Sigmoid colon (tissue), 7 donors: ENCODE measurements around the gene DICER1. TPM values are rescaled to one million over a fixed set of nuclear protein-coding genes. Genes with fewer than 3 reads are reported as not detected.

ENCODE experiments used
- DNase-seq: peaks from one replicate; pipeline ENCODE4 v3.0.0-alpha.2; 2019
- H3K27ac ChIP-seq, 4 donors: fragments of 200-600 bp; sonication (generic); one replicate each; pipeline ENCODE4 v1.5.1; 2016 to 2019; ENCODE audit warnings: mild to moderate bottlenecking in 1 of 4
- H3K27me3 ChIP-seq, 3 donors: fragments of 200-600 bp; sonication (generic); one replicate each; pipeline ENCODE4 v1.5.1; 2019; ENCODE audit warnings: mild to moderate bottlenecking in 1 of 3
- H3K36me3 ChIP-seq, 4 donors: fragments of 200-600 bp; sonication (generic); one replicate each; pipeline ENCODE4 v1.5.1; 2016 to 2019
- H3K4me1 ChIP-seq, 4 donors: fragments of 200-600 bp; sonication (generic); one replicate each; pipeline ENCODE4 v1.5.1; 2017 to 2019
- H3K4me3 ChIP-seq, 4 donors: fragments of 200-600 bp; sonication (generic); one replicate each; pipeline ENCODE4 v1.5.1; 2017 to 2019; ENCODE audit warnings: mild to moderate bottlenecking in 2 of 4, moderate library complexity in 1 of 4
- H3K9me3 ChIP-seq, 4 donors: fragments of 200-600 bp in 3 of 4; sonication (generic) in 3 of 4; one replicate each; pipeline versions ENCODE4 v1.5.1 to v1.6.1; 2013 to 2019
- EP300 ChIP-seq, 4 donors: sonication (generic); formaldehyde crosslinking; IDR thresholded peaks; one replicate each; pipeline ENCODE4 v1.6.1; 2017; ENCODE audit warnings: antibody characterized with exemption in 4 of 4
- POLR2A ChIP-seq, 2 donors: fragments of 450-650 bp; IDR thresholded peaks; one replicate each; pipeline ENCODE4 v1.6.1; 2016; ENCODE audit warnings: antibody characterized with exemption in 2 of 2, mild to moderate bottlenecking in 2 of 2, moderate library complexity in 2 of 2
- POLR2AphosphoS5 ChIP-seq, 4 donors: sonication (generic); formaldehyde crosslinking; IDR thresholded peaks; one replicate each; pipeline ENCODE4 v1.6.1; 2017; ENCODE audit warnings: antibody characterized with exemption in 4 of 4
- WGBS, 2 donors: extraction: QIAGEN DNeasy Blood & Tissue Kit; methylation state at CpG; one replicate each; pipeline ENCODE4 v1.1.7; 2013; 5-methylcytosine and 5-hydroxymethylcytosine counted together
- intact Hi-C: fragments of 100-400 bp; cut with DNase I; formaldehyde crosslinking; loops from one replicate; pipeline ENCODE4 v1.15.1; 2023
- polyA plus RNA-seq, 3 donors: library from polyadenylated mRNA; stranded (reverse); fragments of 200-250 nt; gene quantifications; one replicate each; pipeline ENCODE4 v1.2.3, GENCODE V29; 2013
- total RNA-seq, 4 donors: library from RNA; depleted of rRNA; stranded (reverse); fragments of >200 nt; gene quantifications; one replicate each; pipeline ENCODE4 v1.1.0, GENCODE V29; 2016
- TF ChIP-seq, protein P1 (sequence below), 4 experiments: fragments of 450-650 bp in 3 of 4; fragments of 200-600 bp in 1 of 4; IDR thresholded peaks; one replicate each; pipeline ENCODE4 v1.5.1; 2016 to 2019; ENCODE audit warnings: antibody characterized with exemption in 4 of 4, mild to moderate bottlenecking in 3 of 4, moderate library complexity in 2 of 4
- donor health status: healthy with polysubstance abuse.
- donor health status: Bipolar disorder and iron deficiency.
- donor health status: healthy.

DICER1 gene
- total and polyA plus RNA-seq, 7 donors = 6.0 to 77.0 (median 44.9) TPM

DNA sequence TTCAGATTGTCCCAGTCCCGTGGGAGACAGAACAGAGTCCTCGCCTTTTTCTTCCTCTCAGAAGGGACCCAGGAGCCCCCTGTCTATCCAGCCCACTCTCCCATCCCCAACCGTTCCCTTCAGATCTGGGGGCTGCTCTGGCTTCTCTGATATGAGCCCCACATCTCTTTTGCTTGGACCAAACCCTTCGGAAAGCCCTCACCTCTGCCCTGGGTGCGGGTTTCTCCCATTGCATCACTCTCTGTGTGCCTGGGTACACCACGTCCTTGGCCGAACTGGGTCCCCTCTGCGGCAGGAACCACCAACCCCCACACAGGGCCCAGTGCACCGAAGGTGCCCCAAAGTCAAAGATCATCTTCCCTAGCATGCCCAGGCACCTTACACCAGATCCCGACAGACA, 87.8 kb downstream of the DICER1 start:
- no peak overlapping the region for H3K4me3 ChIP-seq
- peak; percentile 36 for DNase-seq
- 83% methylated on average over 10 of the region's 10 CpGs for WGBS, 2 donors
- no peaks in the 10 kb centered on the region for H3K27me3 ChIP-seq
- no peaks in the 10 kb centered on the region for H3K36me3 ChIP-seq
- H3K27ac ChIP-seq = no peak overlapping the region
- intact Hi-C loops = no loop called here
- H3K4me1 ChIP-seq = peaks cover 0 to 8% (median 2%) of the 10 kb centered on the region in 4 donors
- H3K9me3 ChIP-seq = no peaks in the 10 kb centered on the region
- TF ChIP-seq EP300 (IDR thresholded peaks at IDR 0.05) (no peak), POLR2A (IDR thresholded peaks at IDR 0.05) (no peak)
- TF ChIP-seq, protein P1, sequence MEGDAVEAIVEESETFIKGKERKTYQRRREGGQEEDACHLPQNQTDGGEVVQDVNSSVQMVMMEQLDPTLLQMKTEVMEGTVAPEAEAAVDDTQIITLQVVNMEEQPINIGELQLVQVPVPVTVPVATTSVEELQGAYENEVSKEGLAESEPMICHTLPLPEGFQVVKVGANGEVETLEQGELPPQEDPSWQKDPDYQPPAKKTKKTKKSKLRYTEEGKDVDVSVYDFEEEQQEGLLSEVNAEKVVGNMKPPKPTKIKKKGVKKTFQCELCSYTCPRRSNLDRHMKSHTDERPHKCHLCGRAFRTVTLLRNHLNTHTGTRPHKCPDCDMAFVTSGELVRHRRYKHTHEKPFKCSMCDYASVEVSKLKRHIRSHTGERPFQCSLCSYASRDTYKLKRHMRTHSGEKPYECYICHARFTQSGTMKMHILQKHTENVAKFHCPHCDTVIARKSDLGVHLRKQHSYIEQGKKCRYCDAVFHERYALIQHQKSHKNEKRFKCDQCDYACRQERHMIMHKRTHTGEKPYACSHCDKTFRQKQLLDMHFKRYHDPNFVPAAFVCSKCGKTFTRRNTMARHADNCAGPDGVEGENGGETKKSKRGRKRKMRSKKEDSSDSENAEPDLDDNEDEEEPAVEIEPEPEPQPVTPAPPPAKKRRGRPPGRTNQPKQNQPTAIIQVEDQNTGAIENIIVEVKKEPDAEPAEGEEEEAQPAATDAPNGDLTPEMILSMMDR (IDR thresholded peaks at IDR 0.05) = no peak

DNA sequence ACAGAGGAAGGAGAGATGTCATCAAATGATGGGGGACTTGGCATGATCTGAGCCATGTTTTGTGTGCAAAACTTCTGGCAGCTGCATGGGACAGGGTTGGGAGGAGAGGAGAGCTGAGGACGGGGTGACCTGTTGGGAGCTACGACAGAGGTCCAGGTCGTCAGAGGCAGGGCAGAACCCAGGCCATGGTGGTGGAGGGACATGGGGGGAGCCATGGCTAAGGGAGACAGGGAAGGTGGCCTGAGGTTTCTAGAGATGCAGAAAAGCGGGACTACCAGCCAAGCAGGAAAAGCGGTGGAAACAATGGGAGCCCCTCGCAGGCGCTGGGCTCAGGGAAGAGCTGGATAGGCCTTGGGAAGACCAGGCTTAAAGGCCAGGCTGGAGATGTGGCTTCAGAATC, 88.3 kb downstream of the DICER1 start:
- 62 to 68% methylated on average over 7 of the region's 7 CpGs for WGBS, 2 donors
- H3K9me3 ChIP-seq = no peaks in the 10 kb centered on the region
- H3K4me3 ChIP-seq = no peak overlapping the region
- no peak overlapping the region for H3K27ac ChIP-seq
- DNase-seq = no peak
- TF ChIP-seq POLR2A (IDR thresholded peaks at IDR 0.05) (no peak), EP300 (IDR thresholded peaks at IDR 0.05) (no peak), POLR2AphosphoS5 (IDR thresholded peaks at IDR 0.05) (no peak)
- TF ChIP-seq, protein P1 (IDR thresholded peaks at IDR 0.05) = no peak
- intact Hi-C loops = no loop called here
- no peaks in the 10 kb centered on the region for H3K36me3 ChIP-seq
- H3K27me3 ChIP-seq = no peaks in the 10 kb centered on the region
- peaks cover 0 to 8% (median 2%) of the 10 kb centered on the region in 4 donors for H3K4me1 ChIP-seq

DNA sequence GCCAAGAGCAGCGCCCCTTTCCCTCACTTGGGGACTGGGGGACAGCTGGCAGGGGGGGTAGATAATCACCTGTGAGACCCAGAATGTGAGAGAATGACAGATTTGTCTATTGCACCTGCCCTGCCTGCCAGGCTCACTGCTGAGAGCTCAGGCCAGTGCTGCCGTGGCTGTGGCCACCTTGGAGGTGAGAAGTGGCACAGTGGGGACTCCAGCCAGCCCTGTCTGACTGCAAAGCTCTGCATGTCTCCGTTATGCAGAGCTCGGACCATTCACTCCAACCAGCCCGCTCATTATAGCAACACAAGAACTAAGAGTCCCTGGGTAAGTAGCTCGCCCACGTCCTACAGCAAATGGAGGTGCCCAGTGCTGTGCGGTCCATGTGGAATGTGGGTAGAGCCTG, 88.8 kb downstream of the DICER1 start:
- intact Hi-C loops = no loop called here
- H3K4me3 ChIP-seq = no peak overlapping the region
- H3K4me1 ChIP-seq = peaks cover 0 to 8% (median 2%) of the 10 kb centered on the region in 4 donors
- peak; percentile 29 for DNase-seq
- no peaks in the 10 kb centered on the region for H3K9me3 ChIP-seq
- H3K27ac ChIP-seq = no peak overlapping the region
- TF ChIP-seq, protein P1 (IDR thresholded peaks at IDR 0.05) = no peak
- TF ChIP-seq POLR2AphosphoS5 (IDR thresholded peaks at IDR 0.05) (no peak), EP300 (IDR thresholded peaks at IDR 0.05) (no peak), POLR2A (IDR thresholded peaks at IDR 0.05) (no peak)
- no peaks in the 10 kb centered on the region for H3K36me3 ChIP-seq
- 72 to 74% methylated on average over 8 of the region's 8 CpGs for WGBS, 2 donors
- no peaks in the 10 kb centered on the region for H3K27me3 ChIP-seq

DNA sequence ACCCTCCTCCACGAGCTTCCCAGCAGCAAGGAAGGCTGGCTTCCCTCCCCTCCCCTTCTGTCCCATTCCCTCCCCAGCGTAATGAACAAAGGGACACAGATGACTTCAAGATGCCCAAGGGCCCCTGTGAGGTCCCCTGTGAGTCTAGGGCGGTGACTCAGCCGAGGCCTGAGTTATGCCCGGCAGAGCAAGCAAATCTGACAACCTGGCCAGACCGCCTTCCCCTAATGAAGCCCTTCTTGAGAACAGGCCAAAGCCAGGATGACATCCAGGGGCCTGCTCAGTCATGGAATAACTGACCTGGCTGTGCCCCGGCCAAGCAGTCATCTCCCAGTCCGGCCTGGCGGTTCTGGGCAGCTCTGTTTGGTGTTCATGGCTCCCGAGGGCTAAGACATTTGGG, 89.2 kb downstream of the DICER1 start:
- TF ChIP-seq EP300 (IDR thresholded peaks at IDR 0.05) = no peak
- TF ChIP-seq POLR2AphosphoS5 (IDR thresholded peaks at IDR 0.05) = no peak
- TF ChIP-seq POLR2A (IDR thresholded peaks at IDR 0.05) = no peak
- TF ChIP-seq, protein P1 (IDR thresholded peaks at IDR 0.05) = no peak
- DNase-seq = peak; percentile 29
- 76 to 79% methylated on average over 10 of the region's 10 CpGs for WGBS, 2 donors
- H3K9me3 ChIP-seq = no peaks in the 10 kb centered on the region
- intact Hi-C loops = no loop called here
- H3K27ac ChIP-seq = no peak overlapping the region
- peaks cover 0 to 8% (median 2%) of the 10 kb centered on the region in 4 donors for H3K4me1 ChIP-seq
- H3K36me3 ChIP-seq = no peaks in the 10 kb centered on the region
- no peaks in the 10 kb centered on the region for H3K27me3 ChIP-seq
- H3K4me3 ChIP-seq = no peak overlapping the region

DNA sequence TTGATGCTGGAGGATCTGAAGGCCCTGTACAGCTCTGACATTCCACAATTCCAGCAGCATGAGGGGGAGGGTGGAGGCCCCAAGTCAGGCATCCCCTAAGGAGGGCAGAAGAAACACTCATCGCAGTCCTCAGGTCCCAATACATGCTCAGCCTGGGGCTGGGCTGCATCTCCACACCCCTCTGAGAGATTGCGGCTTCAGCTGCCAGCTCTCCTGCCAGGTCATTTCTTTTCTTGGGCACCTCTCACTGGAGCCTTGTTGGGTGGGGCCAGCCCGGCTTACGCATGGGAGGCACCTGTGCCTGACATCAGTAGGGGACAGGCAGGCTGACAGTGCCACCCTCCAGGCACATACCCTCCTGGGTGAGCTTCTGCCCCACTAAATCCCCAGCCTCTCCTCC, 89.8 kb downstream of the DICER1 start:
- WGBS, 2 donors = 90 to 95% methylated on average over 4 of the region's 4 CpGs
- Histone ChIP-seq H3K27me3 (no peaks in the 10 kb centered on the region), H3K36me3 (no peaks in the 10 kb centered on the region), H3K9me3 (no peaks in the 10 kb centered on the region), H3K4me3 (no peak overlapping the region), H3K27ac (no peak overlapping the region), H3K4me1 (peaks cover 0 to 8% (median 2%) of the 10 kb centered on the region in 4 donors)
- DNase-seq = peak; percentile 47
- intact Hi-C loops = no loop called here
- TF ChIP-seq, protein P1 (IDR thresholded peaks at IDR 0.05) = no peak
- no peak for TF ChIP-seq EP300 (IDR thresholded peaks at IDR 0.05)
- TF ChIP-seq POLR2AphosphoS5 (IDR thresholded peaks at IDR 0.05) = no peak
- no peak for TF ChIP-seq POLR2A (IDR thresholded peaks at IDR 0.05)
